HG03025 (cell line): ENCODE measurements around the gene PARM1.

Source experiments
- ATAC-seq: cut with Tn5 transposase; IDR thresholded peaks from one replicate; pipeline ENCODE4 v1.9.1; 2021; ENCODE audit warnings: mild to moderate bottlenecking, moderate library complexity; ENCODE audit not compliant: unreplicated experiment, low FRiP score

PARM1 gene

GRCh38 chr4:74941123-74941522 is 8.2 kb downstream of the PARM1 start:
- no peak for ATAC-seq

GRCh38 chr4:74942251-74942917 is 9.5 kb downstream of the PARM1 start:
- peak; percentile 34 for ATAC-seq

GRCh38 chr4:74942918-74943253 is 10.0 kb downstream of the PARM1 start:
- peak; percentile 51 for ATAC-seq

DNA sequence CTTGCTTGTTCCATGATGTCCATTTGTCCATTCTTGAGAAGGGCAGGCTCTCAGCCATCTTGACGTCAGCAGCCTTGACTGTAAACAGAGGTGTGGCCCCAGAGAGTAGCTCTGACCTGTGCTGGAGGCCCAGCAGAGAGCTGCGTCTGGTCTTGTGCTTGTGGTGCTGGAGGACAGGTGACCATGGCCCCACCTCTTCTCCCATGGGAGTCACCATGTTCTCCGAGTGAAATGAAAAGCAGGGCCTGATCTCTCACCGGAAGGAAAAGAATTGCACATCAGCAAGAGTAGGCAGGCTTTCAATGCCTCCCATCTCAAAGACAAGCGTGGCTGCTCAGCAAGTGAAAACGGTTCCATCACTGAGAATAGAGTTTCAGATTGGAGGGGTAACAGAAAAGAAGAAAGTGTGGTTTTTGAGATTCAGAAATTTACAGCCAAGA is 11.5 kb downstream of the PARM1 start:
- no peak for ATAC-seq

- no peak for ATAC-seq
Measured at GRCh38 chr4:74946196-74946595, 13.3 kb downstream of the PARM1 start.

- ATAC-seq, result no peak
Measured at GRCh38 chr4:74947798-74948197, 14.9 kb downstream of the PARM1 start.

- ATAC-seq, result no peak
Measured at GRCh38 chr4:74948236-74948635, 15.3 kb downstream of the PARM1 start.

GRCh38 chr4:74950200-74950599 is 17.3 kb downstream of the PARM1 start:
- ATAC-seq, result no peak

DNA sequence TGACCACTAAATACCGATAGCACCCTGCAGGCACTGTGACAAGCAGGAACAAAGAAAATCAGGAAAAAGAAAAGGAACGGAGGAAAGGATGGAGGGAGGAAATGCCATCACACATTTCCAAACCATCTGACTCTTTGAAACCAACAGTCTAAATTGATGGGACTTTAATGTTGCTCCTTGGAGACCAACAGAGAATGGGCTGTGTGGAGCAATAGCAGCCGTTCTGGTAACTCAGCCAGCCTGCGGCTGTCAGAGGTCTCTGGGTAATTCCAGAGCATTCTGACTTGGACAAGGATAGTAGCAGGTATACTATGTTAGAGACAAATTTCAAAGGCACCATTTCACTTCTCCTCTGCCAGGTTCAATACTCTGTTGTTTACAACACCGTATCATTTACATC is 18.0 kb downstream of the PARM1 start:
- no peak for ATAC-seq

GRCh38 chr4:74953647-74954046 is 20.7 kb downstream of the PARM1 start:
- no peak for ATAC-seq

GRCh38 chr4:74958881-74959280 is 26.0 kb downstream of the PARM1 start:
- ATAC-seq, result no peak

- ATAC-seq, result no peak
Measured at GRCh38 chr4:74961230-74961629, 28.3 kb downstream of the PARM1 start.

GRCh38 chr4:74962584-74962983 is 29.7 kb downstream of the PARM1 start:
- no peak for ATAC-seq

GRCh38 chr4:74964311-74964710 is 31.4 kb downstream of the PARM1 start:
- no peak for ATAC-seq

GRCh38 chr4:74967324-74967723 is 34.4 kb downstream of the PARM1 start:
- ATAC-seq, result no peak

DNA sequence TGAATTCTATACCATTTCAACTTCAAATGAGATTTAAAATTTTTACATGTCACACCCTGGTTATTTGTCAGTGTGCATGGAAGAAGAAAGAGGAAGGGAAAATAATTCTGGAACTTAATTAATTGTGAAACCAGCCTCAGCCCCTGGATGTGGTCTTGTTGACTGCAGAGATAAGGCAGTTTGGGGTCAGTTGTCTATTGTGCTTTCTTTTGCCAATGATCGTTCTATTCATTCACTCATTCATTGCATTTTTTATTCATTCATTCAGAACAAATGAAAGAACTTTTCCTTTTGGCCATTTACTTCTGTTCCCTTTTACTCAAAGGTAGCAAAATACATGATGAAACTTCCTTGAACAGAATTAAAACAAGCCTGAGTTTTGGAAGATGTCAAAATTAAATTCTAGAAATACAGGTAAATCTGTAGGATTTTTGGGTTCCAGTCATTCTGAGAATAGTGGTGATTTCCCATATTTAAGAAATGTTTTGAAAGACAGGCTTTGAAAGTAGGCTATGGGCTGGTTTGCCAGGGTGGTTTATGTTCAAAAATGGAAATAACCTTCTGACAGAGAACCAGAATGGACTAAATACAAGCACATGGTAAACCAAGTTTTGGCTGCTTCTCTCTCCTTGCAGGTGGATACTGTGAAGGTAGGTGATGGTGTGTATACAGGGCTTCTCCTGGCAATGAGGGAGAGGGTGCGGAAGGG is 35.7 kb downstream of the PARM1 start:
- peak; percentile 61 for ATAC-seq

DNA sequence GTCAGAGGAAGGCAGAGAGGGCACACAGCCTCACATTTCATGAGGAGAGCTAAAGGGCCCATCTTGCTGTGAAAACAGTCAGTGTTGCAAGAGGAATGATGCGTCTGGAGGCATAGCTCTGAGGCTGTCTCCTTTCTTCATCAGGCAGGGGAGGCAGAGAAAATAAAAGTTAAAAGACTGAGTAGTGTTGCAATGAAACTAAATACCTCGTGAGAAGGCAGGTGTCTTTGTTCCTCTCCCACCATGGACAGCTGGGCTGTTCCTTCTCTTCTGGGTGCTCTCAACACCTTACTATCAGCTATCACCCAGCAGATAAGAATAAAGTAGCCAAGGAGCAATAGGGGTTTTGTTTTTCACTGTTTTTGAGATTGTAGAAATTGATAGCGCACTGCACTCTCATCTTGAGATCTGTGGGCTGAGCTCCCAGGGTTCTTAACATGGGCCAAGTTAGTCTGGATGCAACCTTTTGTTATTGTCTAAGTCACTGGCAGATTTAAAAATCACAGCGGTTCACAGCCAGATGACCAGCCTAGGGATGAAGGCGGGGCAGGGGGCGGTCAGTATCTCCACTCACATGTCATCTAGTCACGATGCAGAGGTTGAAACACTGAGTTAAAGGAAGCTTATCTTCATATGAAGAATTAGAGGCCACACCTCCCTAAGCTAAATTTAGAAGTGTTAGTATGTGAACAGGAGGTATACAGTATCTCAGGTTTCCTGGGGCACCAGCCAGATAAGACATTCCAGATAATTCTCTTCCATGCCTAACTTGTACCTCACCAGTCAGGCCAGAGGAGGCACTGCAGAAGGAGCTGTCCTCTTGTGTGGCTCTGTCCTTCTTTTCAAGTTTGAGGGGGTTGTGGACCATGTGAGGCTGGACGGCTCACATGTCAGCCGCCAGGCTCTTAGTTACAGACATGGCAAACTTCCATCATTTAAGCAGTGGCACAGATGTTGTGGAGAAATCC is 36.9 kb downstream of the PARM1 start:
- no peak for ATAC-seq

- no peak for ATAC-seq
Measured at GRCh38 chr4:74970577-74970976, 37.7 kb downstream of the PARM1 start.

DNA sequence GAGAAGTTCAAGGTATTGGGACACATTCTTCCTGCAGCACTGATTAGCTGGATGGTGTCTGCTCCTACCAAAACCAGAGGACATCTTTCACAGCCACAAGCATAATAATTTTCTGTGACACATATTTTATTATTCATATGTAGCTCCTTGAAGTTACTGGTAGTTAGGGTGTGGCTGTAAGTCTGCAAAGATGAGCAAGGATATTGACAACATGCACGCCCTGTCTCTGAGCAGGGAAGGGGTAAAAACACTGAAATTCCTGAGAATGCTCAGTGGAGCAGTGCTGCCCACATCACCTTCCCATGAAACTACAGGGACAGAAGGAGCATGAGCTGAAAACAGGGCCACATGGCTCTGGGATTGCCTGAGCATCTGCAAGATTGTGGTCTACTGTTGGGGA is 38.9 kb downstream of the PARM1 start:
- ATAC-seq, result no peak

DNA sequence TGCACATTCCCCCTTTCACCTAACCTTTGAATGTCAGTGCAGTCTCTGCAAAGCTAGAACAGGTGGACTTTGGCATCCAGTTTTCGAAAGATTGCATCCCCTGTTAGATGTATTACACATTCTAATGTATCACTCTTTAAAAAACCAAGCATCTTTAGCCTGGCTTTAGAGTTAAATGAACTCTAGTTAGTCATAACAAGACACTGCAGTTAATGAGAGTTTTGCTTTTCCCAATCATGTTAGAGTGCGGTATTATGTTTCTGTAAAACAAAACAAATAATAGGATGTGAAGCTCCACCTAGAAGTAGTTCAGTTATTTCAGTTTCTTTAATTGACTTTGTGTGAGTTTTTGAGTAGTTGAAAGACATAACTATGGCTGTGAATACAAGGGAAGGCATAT is 42.2 kb downstream of the PARM1 start:
- no peak for ATAC-seq
